Endodermal cell (in vitro differentiated cells): Measurements from ENCODE around the gene SLC25A24. TPM values are rescaled to one million over a fixed set of nuclear protein-coding genes. Genes with fewer than 3 reads are reported as not detected.

Experiments
- DNase-seq: peaks from one replicate; pipeline ENCODE4 v3.0.0-alpha.2; 2017
- H3K27ac ChIP-seq: 2 replicates; pipeline ENCODE4 v1.5.1; 2013; ENCODE audit warnings: mild to moderate bottlenecking, low read depth, low read length, moderate library complexity
- H3K27me3 ChIP-seq: 2 replicates; pipeline ENCODE4 v1.6.1; 2013; ENCODE audit warnings: mild to moderate bottlenecking, low read length, moderate library complexity; ENCODE audit not compliant: insufficient read depth, control insufficient read depth, poor library complexity, severe bottlenecking
- H3K36me3 ChIP-seq: 2 replicates; pipeline ENCODE4 v1.7.0; 2013; ENCODE audit warnings: mild to moderate bottlenecking, low read length, moderate library complexity; ENCODE audit not compliant: control insufficient read depth, insufficient read depth
- H3K4me1 ChIP-seq: one replicate; pipeline ENCODE4 v1.7.0; 2013; ENCODE audit warnings: low read length; ENCODE audit not compliant: control insufficient read depth, insufficient read depth
- H3K4me3 ChIP-seq: 2 replicates; pipeline ENCODE4 v1.5.1; 2013; ENCODE audit warnings: mild to moderate bottlenecking, low read length, moderate library complexity
- H3K9ac ChIP-seq: 2 replicates; pipeline ENCODE4 v1.6.1; 2013; ENCODE audit warnings: mild to moderate bottlenecking, low read length, moderate library complexity; ENCODE audit not compliant: poor library complexity, severe bottlenecking; ENCODE audit errors: extremely low read depth
- H3K9me3 ChIP-seq: 2 replicates; pipeline ENCODE4 v1.6.1; 2013; ENCODE audit warnings: mild to moderate bottlenecking, low read length, moderate library complexity; ENCODE audit not compliant: control insufficient read depth
- H3K27ac Mint-ChIP-seq: 2 replicates; pipeline ENCODE4 v1.8.0; 2020; ENCODE audit warnings: mixed read lengths
- H3K27me3 Mint-ChIP-seq: 2 replicates; pipeline ENCODE4 v1.8.0; 2021; ENCODE audit warnings: mild to moderate bottlenecking, mixed read lengths; ENCODE audit not compliant: insufficient read depth
- H3K36me3 Mint-ChIP-seq: 2 replicates; pipeline ENCODE4 v1.8.0; 2020; ENCODE audit warnings: low read depth, mixed read lengths
- H3K4me1 Mint-ChIP-seq: 2 replicates; pipeline ENCODE4 v1.8.0; 2020; ENCODE audit warnings: mixed read lengths
- H3K4me3 Mint-ChIP-seq: 2 replicates; pipeline ENCODE4 v1.8.0; 2020; ENCODE audit warnings: mild to moderate bottlenecking, moderate library complexity, mixed read lengths
- H3K9me3 Mint-ChIP-seq: 2 replicates; pipeline ENCODE4 v1.8.0; 2020; ENCODE audit warnings: mild to moderate bottlenecking, mixed read lengths
- WGBS, 2 experiments: methylation state at CpG; one replicate each; pipeline versions ENCODE4 v1.1.5 to v1.1.7; 2013; ENCODE audit warnings: missing lambda C conversion rate in 2 of 2, mixed read lengths in 1 of 2; ENCODE audit not compliant: insufficient coverage in 1 of 2, insufficient read length in 1 of 2; 5-methylcytosine and 5-hydroxymethylcytosine counted together
- total RNA-seq, 2 donors: library from RNA; stranded (reverse); fragmentation: NEBNext Ultra II Directional in 1 of 2; extraction: Animal tissue kit (Norgen Biotek cat#: 25700) in 1 of 2; gene quantifications; 2 replicates in 1 of 2; 3 replicates in 1 of 2; pipeline ENCODE4 v1.2.1, GENCODE V29; 2021
- TF ChIP-seq, protein P1 (sequence below): fragments of 200-600 bp; sonication (generic); conservative IDR thresholded peaks from 2 replicates; pipeline ENCODE4 v1.5.0; 2021; ENCODE audit warnings: antibody characterized with exemption, mild to moderate bottlenecking

SLC25A24 gene
- total RNA-seq, 2 donors from 2014 or later = 42.4 to 61.4 TPM

DNA sequence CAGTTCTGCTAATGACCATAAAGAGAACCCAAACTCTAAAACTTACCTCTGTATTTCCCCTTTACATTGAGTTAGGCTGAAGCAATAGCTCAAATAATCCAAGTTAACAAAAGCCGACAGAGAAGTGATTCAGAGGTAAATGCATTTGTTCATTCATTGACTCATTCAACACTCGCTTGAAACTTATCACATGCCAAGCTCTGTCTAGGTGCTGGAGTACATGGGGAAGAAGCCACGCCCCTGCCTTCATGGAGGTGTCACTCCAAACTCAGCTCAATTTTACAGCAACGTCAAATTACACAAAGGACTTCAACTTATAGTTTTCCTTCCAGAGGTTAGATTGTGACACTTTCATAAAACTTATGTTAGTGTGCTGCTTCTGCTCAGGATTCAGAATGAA is 45.8 kb downstream of the SLC25A24 start:
- DNase-seq = no peak
- H3K36me3 ChIP-seq = peaks cover 94% of the 10 kb centered on the region
- Mint-ChIP-seq H3K27me3 (no peaks in the 10 kb centered on the region), H3K4me3 (no peak overlapping the region), H3K9me3 (peaks cover 3% of the 10 kb centered on the region), H3K4me1 (no peaks in the 10 kb centered on the region), H3K27ac (no peak overlapping the region), H3K36me3 (peaks cover 38% of the 10 kb centered on the region)
- TF ChIP-seq, protein P1, sequence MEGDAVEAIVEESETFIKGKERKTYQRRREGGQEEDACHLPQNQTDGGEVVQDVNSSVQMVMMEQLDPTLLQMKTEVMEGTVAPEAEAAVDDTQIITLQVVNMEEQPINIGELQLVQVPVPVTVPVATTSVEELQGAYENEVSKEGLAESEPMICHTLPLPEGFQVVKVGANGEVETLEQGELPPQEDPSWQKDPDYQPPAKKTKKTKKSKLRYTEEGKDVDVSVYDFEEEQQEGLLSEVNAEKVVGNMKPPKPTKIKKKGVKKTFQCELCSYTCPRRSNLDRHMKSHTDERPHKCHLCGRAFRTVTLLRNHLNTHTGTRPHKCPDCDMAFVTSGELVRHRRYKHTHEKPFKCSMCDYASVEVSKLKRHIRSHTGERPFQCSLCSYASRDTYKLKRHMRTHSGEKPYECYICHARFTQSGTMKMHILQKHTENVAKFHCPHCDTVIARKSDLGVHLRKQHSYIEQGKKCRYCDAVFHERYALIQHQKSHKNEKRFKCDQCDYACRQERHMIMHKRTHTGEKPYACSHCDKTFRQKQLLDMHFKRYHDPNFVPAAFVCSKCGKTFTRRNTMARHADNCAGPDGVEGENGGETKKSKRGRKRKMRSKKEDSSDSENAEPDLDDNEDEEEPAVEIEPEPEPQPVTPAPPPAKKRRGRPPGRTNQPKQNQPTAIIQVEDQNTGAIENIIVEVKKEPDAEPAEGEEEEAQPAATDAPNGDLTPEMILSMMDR = no peak
- no peak overlapping the region for H3K27ac ChIP-seq
- no peak overlapping the region for H3K9ac ChIP-seq
- no peaks in the 10 kb centered on the region for H3K27me3 ChIP-seq
- WGBS, 2 experiments = 72 to 86% methylated on average over 2 to 4 of the region's 4 CpGs
- no peak overlapping the region for H3K4me3 ChIP-seq
- H3K9me3 ChIP-seq = no peaks in the 10 kb centered on the region
- no peaks in the 10 kb centered on the region for H3K4me1 ChIP-seq

DNA sequence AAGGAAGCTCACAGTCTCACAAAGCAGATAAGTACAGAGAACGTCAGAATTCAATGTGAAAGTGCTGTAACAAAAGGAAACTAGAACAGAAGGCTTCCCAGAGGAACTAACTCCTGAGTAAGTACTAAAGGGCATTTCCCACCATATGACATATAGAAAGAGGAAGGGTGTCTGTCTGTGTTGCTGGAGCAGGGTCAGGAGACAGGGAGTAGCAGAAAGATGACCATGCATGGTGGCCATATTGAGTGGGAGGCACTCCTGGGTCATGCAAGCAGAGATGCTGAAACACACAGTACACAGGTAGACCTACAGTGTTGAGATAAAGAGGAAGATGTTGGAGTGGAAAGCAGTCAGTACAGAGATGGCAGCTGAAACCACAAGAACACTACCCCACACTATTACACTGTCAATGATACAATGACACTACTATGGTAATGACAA is 47.3 kb downstream of the SLC25A24 start:
- peaks cover 96% of the 10 kb centered on the region for H3K36me3 ChIP-seq
- Mint-ChIP-seq H3K27me3 (no peaks in the 10 kb centered on the region), H3K27ac (no peak overlapping the region), H3K4me1 (no peaks in the 10 kb centered on the region), H3K36me3 (peaks cover 42% of the 10 kb centered on the region), H3K9me3 (no peaks in the 10 kb centered on the region), H3K4me3 (no peak overlapping the region)
- H3K4me1 ChIP-seq = no peaks in the 10 kb centered on the region
- no peak overlapping the region for H3K9ac ChIP-seq
- WGBS, 2 experiments = 97 to 100% methylated on average over 1 of the region's 1 CpG
- DNase-seq = no peak
- H3K4me3 ChIP-seq = no peak overlapping the region
- TF ChIP-seq, protein P1 = no peak
- H3K27me3 ChIP-seq = no peaks in the 10 kb centered on the region
- no peak overlapping the region for H3K27ac ChIP-seq
- peaks cover 12% of the 10 kb centered on the region for H3K9me3 ChIP-seq

DNA sequence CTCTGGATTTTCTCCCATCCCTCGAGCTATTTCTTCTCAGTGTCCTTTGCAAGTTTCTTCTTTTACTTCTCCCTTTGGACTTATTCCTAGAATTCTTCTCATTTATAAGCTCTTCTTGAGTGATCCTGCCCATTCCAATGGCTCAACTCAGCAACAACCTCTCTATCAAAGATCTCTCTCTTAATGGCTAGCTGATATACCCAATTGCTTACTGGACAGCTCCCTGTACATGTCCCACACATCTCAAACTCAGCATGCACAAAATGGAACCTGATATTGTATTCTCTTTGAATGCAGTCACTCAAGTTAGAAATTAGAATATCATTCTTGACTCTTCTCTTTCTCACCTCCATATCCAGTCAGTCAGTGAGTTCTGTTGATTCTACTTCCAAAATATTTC is 48.6 kb downstream of the SLC25A24 start:
- Histone ChIP-seq H3K27ac (no peak overlapping the region), H3K4me1 (no peaks in the 10 kb centered on the region), H3K9ac (no peak overlapping the region), H3K4me3 (no peak overlapping the region), H3K9me3 (peaks cover 25% of the 10 kb centered on the region), H3K27me3 (no peaks in the 10 kb centered on the region), H3K36me3 (peaks cover 96% of the 10 kb centered on the region)
- no peaks in the 10 kb centered on the region for H3K27me3 Mint-ChIP-seq
- H3K9me3 Mint-ChIP-seq = peaks cover 4% of the 10 kb centered on the region
- no peak for DNase-seq
- 93 to 100% methylated on average over 1 of the region's 1 CpG for WGBS, 2 experiments
- TF ChIP-seq, protein P1 = no peak
- no peak overlapping the region for H3K27ac Mint-ChIP-seq
- H3K4me1 Mint-ChIP-seq = no peaks in the 10 kb centered on the region
- H3K4me3 Mint-ChIP-seq = no peak overlapping the region
- peaks cover 46% of the 10 kb centered on the region for H3K36me3 Mint-ChIP-seq
